HG03039 (cell line): Measurements from ENCODE around the gene ARHGEF2.
"Not testable (repeated sequence)": the region's sequence is repeated elsewhere in the genome, so short reads cannot be mapped to it uniquely, and the experiment has no call there.

Experiments used
- ATAC-seq: cut with Tn5 transposase; IDR thresholded peaks from one replicate; pipeline ENCODE4 v1.9.1; 2021; ENCODE audit warnings: mild to moderate bottlenecking, moderate library complexity; ENCODE audit not compliant: unreplicated experiment

The ARHGEF2 gene

GRCh38 chr1:155944444-155944799 is 33.9 kb downstream of the ARHGEF2 start:
- no peak for ATAC-seq

GRCh38 chr1:155942578-155943141 is 35.7 kb downstream of the ARHGEF2 start:
- no peak for ATAC-seq

GRCh38 chr1:155941845-155942531 is 36.4 kb downstream of the ARHGEF2 start:
- ATAC-seq: no peak

- no peak for ATAC-seq
These were observed 37.1 kb downstream of the ARHGEF2 start, which contains the start of gene RXFP4 for GRCh38 chr1:155940993-155941844. TSS of gene RXFP4 (plus strand) at chr1:155941638. CDS start at chr1:155941710, 72 bp downstream.

GRCh38 chr1:155940482-155940992 is 37.8 kb downstream of the ARHGEF2 start:
- ATAC-seq: no peak

GRCh38 chr1:155938220-155938627 is 40.1 kb downstream of the ARHGEF2 start:
- ATAC-seq: no peak

- no peak for ATAC-seq
These were observed 43.3 kb downstream of the ARHGEF2 start for GRCh38 chr1:155934936-155935590.

GRCh38 chr1:155934097-155934935 is 44.0 kb downstream of the ARHGEF2 start, which contains the start of gene KHDC4:
TSS of gene KHDC4 (minus strand) at chr1:155934413. CDS start at chr1:155934373, 40 bp downstream.
- ATAC-seq: peak; percentile 81

GRCh38 chr1:155933591-155934096 is 44.7 kb downstream of the ARHGEF2 start:
- ATAC-seq: no peak

GRCh38 chr1:155932487-155932886 is 45.9 kb downstream of the ARHGEF2 start:
- no peak for ATAC-seq

GRCh38 chr1:155932081-155932480 is 46.3 kb downstream of the ARHGEF2 start:
- ATAC-seq: no peak

- no peak for ATAC-seq
These were observed 46.9 kb downstream of the ARHGEF2 start for GRCh38 chr1:155931332-155932038.

GRCh38 chr1:155930725-155931124 is 47.6 kb downstream of the ARHGEF2 start:
- ATAC-seq: not testable (repeated sequence)

GRCh38 chr1:155929057-155929456 is 49.3 kb downstream of the ARHGEF2 start:
- ATAC-seq: no peak

- ATAC-seq: no peak
These were observed 52.8 kb downstream of the ARHGEF2 start for GRCh38 chr1:155925506-155925905.

GRCh38 chr1:155920717-155921116 is 57.6 kb downstream of the ARHGEF2 start:
- no peak for ATAC-seq

GRCh38 chr1:155919801-155920200 is 58.5 kb downstream of the ARHGEF2 start:
- ATAC-seq: no peak

- ATAC-seq: no peak
These were observed 59.7 kb downstream of the ARHGEF2 start for GRCh38 chr1:155918660-155919059.
